Adrenal gland (tissue), 12 donors: ENCODE measurements around the gene MGME1. TPM values are rescaled to one million over a fixed set of nuclear protein-coding genes. Genes with fewer than 3 reads are reported as not detected.

ENCODE experiments used
- DNase-seq, 7 donors: peaks; one replicate each; pipeline ENCODE4 v3.0.0-alpha.2; 2019 to 2020
- H3K27ac ChIP-seq, 5 donors: fragments of 200-600 bp; sonication (generic) in 4 of 5; 1 replicate in 3 of 5; 2 replicates in 2 of 5; pipeline versions ENCODE4 v1.5.1 to v1.8.0; 2016 to 2020; ENCODE audit warnings: mild to moderate bottlenecking in 1 of 5
- H3K27me3 ChIP-seq: fragments of 200-600 bp; 2 replicates; pipeline ENCODE4 v1.8.0; 2021
- H3K36me3 ChIP-seq, 2 donors: fragments of 200-600 bp; replicated peaks in 1 of 2; 1 replicate in 1 of 2; 2 replicates in 1 of 2; pipeline versions ENCODE4 v1.5.1 to v1.8.0; 2018 to 2022
- H3K4me1 ChIP-seq, 2 donors: fragments of 200-600 bp; replicated peaks in 1 of 2; 1 replicate in 1 of 2; 2 replicates in 1 of 2; pipeline versions ENCODE4 v1.5.1 to v1.8.0; 2018 to 2021
- H3K4me3 ChIP-seq, 4 donors: fragments of 200-600 bp; sonication (generic) in 3 of 4; one replicate each; pipeline ENCODE4 v1.5.1; 2016 to 2018
- H3K9me3 ChIP-seq, 3 donors: fragments of 200-600 bp; sonication (generic) in 1 of 3; replicated peaks in 1 of 3; 1 replicate in 2 of 3; 2 replicates in 1 of 3; pipeline versions ENCODE4 v1.5.1 to v1.8.0; 2016 to 2021
- POLR2A ChIP-seq, 2 donors: fragments of 450-650 bp; IDR thresholded peaks; one replicate each; pipeline ENCODE4 v1.6.1; 2017; ENCODE audit warnings: antibody characterized with exemption in 2 of 2, mild to moderate bottlenecking in 2 of 2, moderate library complexity in 1 of 2
- WGBS, 4 donors: extraction: QIAGEN DNeasy Blood & Tissue Kit in 2 of 4; methylation state at CpG; one replicate each; pipeline versions ENCODE4 v1.1.5 to v1.1.7; 2013 to 2017; 5-methylcytosine and 5-hydroxymethylcytosine counted together
- intact Hi-C, 2 donors: fragments of 100-400 bp; cut with DNase I; formaldehyde crosslinking; loops; one replicate each; pipeline versions ENCODE4 v1.14.1 to v1.15.0; 2022 to 2023
- polyA plus RNA-seq, 3 donors: library from polyadenylated mRNA; stranded (reverse); fragments of 200-250 nt in 2 of 3; fragments of 350-450 nt in 1 of 3; fragmentation: Illumina TruSeq in 1 of 3; extraction: RNeasy Lipid Tissue Mini Kit (QIAGEN cat#74804) in 1 of 3; gene quantifications; one replicate each; pipeline ENCODE4 v1.2.3, GENCODE V29; 2013 to 2014
- total RNA-seq, 9 donors: library from RNA; depleted of rRNA in 4 of 9; stranded (reverse); fragments of >200 nt in 4 of 9; fragments of 120-200 nt in 1 of 9; fragmentation: NEBNext Ultra II Directional in 1 of 9; extraction: Animal tissue kit (Norgen Biotek cat#: 25700) in 1 of 9; gene quantifications; one replicate each; pipeline versions ENCODE4 v1.1.0 to v1.2.4, GENCODE V29; 2013 to 2023
- TF ChIP-seq, protein P1 (sequence below), 6 experiments: fragments of 450-650 bp in 4 of 6; fragments of 200-600 bp in 2 of 6; sonication (generic) in 1 of 6; IDR thresholded peaks; 1 replicate in 5 of 6; 2 replicates in 1 of 6; pipeline versions ENCODE4 v1.5.1 to v1.8.0; 2016 to 2021; ENCODE audit warnings: antibody characterized with exemption in 6 of 6, mild to moderate bottlenecking in 2 of 6, moderate library complexity in 1 of 6
- donor health status: healthy with polysubstance abuse.
- donor health status: Bipolar disorder and iron deficiency.
- donor health status: DM: yes; HTN: yes; CAD: no.
- donor health status: DM: no; HTN: no; CAD: no.
- donor health status: DM: no; HTN: no; CAD: no.
- donor health status: DM: yes; HTN: yes; CAD: no.

MGME1 gene
- total and polyA plus RNA-seq, 12 donors: 11.0 to 30.0 (median 20.5) TPM

DNA sequence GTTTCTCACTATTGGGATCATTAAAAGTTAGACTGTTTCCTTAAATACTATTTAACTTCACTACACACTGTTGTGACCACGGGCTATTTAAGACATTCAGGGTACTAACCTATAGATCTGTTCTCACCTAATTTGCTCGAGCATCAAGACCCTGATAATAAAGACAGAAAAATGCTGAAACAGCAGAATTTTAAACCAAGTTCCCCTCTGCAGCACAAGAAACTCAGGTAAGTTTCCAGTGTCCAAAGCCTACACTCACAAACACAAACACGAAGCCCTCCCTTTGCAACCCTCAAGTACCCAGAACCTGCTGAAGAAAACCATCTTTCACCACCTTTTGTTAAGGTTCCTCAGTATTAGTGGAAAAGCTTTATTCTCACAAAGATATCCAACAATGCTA lies 4.2 kb upstream of the MGME1 start:
- Histone ChIP-seq H3K4me3 (no peak overlapping the region), H3K4me1 (peaks cover 39 to 70% of the 10 kb centered on the region in 2 donors), H3K27me3 (no peaks in the 10 kb centered on the region), H3K27ac (peak overlapping the region in 3 of 5 donors; percentile 59 to 99 (median 96)), H3K9me3 (no peaks in the 10 kb centered on the region), H3K36me3 (no peaks in the 10 kb centered on the region)
- 77 to 86% (median 82%) methylated on average over 3 of the region's 3 CpGs for WGBS, 4 donors
- DNase-seq: no peak
- no peak for TF ChIP-seq POLR2A (IDR thresholded peaks at IDR 0.05)
- TF ChIP-seq, protein P1, sequence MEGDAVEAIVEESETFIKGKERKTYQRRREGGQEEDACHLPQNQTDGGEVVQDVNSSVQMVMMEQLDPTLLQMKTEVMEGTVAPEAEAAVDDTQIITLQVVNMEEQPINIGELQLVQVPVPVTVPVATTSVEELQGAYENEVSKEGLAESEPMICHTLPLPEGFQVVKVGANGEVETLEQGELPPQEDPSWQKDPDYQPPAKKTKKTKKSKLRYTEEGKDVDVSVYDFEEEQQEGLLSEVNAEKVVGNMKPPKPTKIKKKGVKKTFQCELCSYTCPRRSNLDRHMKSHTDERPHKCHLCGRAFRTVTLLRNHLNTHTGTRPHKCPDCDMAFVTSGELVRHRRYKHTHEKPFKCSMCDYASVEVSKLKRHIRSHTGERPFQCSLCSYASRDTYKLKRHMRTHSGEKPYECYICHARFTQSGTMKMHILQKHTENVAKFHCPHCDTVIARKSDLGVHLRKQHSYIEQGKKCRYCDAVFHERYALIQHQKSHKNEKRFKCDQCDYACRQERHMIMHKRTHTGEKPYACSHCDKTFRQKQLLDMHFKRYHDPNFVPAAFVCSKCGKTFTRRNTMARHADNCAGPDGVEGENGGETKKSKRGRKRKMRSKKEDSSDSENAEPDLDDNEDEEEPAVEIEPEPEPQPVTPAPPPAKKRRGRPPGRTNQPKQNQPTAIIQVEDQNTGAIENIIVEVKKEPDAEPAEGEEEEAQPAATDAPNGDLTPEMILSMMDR (IDR thresholded peaks at IDR 0.05): no peak
- intact Hi-C loops: no loop called here

DNA sequence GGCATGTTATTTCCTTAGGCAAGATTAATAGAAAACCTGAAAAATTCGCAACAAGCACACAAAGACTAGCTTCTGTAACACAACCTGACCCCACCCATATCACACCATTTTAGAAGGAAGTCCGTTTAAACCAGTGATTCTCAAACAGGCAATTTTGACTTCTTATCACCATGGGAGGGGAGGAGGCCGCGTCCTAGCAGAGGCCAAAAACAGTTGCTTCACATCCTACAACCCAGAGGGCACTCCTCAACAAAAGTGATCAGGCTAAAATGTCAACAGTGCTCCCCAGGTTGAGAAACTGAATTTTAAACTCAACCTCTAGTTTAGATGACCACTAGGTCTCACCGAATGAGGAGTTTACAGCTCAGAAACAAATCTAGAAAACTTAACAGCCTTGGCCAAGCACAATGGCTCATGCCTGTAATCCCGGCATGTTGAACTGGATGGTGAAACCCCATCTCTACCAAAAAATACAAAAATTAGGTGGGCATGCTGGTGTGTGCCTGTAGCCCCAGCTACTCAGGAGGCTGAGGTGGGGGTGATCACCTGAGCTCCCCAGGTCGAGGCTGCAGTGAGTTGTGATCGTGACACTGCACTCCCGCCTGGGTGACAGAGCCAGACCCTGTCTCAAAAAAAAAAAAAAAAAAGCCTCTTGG lies 3.6 kb upstream of the MGME1 start:
- Histone ChIP-seq H3K27me3 (no peaks in the 10 kb centered on the region), H3K4me1 (peaks cover 42 to 69% of the 10 kb centered on the region in 2 donors), H3K27ac (peak overlapping the region in 4 of 5 donors; percentile 59 to 99 (median 95)), H3K36me3 (no peaks in the 10 kb centered on the region), H3K4me3 (no peak overlapping the region), H3K9me3 (no peaks in the 10 kb centered on the region)
- no peak for DNase-seq
- intact Hi-C loops: no loop called here
- 50 to 75% (median 57%) methylated on average over 9 of the region's 9 CpGs for WGBS, 4 donors
- TF ChIP-seq POLR2A (IDR thresholded peaks at IDR 0.05): no peak

DNA sequence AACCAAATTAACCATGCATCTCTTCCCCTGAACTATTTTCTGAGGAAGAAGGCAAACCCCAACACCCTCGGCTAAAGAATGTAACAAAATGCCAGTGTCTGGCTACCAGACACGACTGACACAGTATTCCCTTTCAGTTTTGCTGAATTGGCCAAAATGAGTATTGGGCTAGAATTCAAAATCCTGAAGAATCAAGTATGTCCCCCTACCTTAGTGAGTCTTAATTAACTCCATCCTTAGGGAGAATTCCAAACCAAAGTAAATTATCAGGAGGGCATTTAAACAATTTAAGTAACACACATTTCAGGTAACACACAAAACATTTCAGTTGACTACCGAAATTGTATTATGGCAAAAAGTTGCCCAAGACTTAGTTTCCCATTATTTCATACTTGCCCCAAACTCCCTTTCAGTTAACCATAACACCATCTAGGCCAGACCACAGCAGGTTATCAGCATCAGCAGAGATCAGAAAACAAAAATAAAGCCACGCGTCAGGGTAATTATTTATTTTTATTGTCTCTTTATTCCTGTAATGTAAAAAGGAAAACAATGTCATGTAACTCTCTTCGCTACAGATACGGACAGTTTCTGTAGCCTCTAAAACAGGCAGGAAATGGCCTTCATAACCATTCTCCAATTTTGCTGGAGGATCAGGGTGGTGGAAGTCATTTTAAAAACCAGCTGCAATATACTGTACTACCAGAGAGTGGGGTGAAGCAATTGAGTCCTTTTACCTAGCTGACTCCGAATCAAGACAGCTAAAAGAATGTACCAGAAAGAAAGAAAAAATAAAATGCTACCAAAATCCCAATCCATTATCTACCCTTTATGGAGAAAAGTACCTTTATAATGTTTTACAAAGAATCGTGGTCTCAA lies 2.1 kb upstream of the MGME1 start:
- peak overlapping the region in 2 of 4 donors; percentile 69 to 71 for H3K4me3 ChIP-seq
- no peaks in the 10 kb centered on the region for H3K36me3 ChIP-seq
- 4 to 8% (median 7%) methylated on average over 9 of the region's 9 CpGs for WGBS, 4 donors
- no peak for TF ChIP-seq POLR2A (IDR thresholded peaks at IDR 0.05)
- TF ChIP-seq, protein P1 (IDR thresholded peaks at IDR 0.05): peak in 4 of 6 experiments; percentile 32 to 57 (median 40)
- H3K9me3 ChIP-seq: no peaks in the 10 kb centered on the region
- peaks cover 47 to 69% of the 10 kb centered on the region in 2 donors for H3K4me1 ChIP-seq
- H3K27me3 ChIP-seq: no peaks in the 10 kb centered on the region
- intact Hi-C loops: no loop called here
- H3K27ac ChIP-seq: peak overlapping the region; percentile 94 to 99 (median 96)
- DNase-seq: no peak

DNA sequence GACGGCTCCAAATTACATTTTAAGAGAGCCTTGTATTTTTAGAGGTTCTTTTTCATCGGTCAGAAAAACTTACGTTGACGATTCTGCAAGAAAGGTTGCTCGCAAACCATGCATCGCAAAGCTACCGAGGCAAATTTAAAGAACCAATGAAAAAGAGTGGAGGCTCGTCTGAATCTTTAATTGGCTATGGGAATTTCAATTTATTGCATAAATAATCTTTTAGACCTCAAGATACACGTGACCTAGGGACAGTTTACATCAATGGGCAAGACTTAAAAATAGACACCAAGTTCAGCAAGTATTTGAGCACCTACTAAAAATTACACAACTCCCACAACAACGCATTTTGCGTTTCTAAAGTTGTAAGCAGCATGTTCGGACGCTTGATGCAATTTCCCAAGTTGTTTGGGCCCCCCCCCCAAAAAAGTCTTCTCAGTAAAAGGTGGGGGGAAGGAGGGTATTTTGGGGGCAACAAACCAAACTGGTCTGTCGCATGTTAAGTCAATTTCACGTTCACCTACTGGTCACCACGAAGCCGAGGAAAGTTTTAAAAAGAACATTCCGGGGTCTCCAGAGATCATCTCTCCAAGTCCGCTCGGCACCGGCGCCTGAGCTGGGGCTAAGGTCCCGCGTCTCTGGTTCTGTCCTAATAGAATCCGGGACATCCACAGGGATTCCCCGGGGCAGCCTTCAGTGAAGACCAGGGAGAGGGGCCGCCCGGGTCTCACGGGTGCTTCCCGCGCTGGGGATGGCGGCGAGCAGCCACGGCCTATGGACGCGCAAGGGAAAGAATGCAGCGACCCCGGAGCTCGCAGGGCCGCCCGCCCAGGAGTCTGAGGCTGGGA lies 1.1 kb upstream of the MGME1 start:
- Histone ChIP-seq H3K9me3 (no peaks in the 10 kb centered on the region), H3K4me3 (peak overlapping the region; percentile 21 to 71 (median 54)), H3K27me3 (no peaks in the 10 kb centered on the region), H3K4me1 (peaks cover 56 to 69% of the 10 kb centered on the region in 2 donors), H3K27ac (peak overlapping the region; percentile 94 to 99 (median 96)), H3K36me3 (no peaks in the 10 kb centered on the region)
- DNase-seq: peak in 5 of 7 donors; percentile 41 to 66 (median 47)
- intact Hi-C loops: no loop called here
- TF ChIP-seq, protein P1 (IDR thresholded peaks at IDR 0.05): no peak
- peak in 1 of 2 donors; percentile 34 for TF ChIP-seq POLR2A (IDR thresholded peaks at IDR 0.05)
- WGBS, 4 donors: 0 to 1% (median 0%) methylated on average over 26 to 41 of the region's 41 CpGs
